NK-92 (cell line): ENCODE results near the gene ABCG8.

Experiments used
- DNase-seq: peaks from one replicate; lab custom pipeline; 2025; ENCODE audit not compliant: unreplicated experiment; lab: John Stamatoyannopoulos, UW

Gene ABCG8

GRCh38 chr2:43855292-43855691 is 16.5 kb downstream of the ABCG8 start:
- no peak for DNase-seq

- no peak for DNase-seq
Observed at GRCh38 chr2:43872151-43872550, 33.4 kb downstream of the ABCG8 start.

GRCh38 chr2:43874776-43875451 is 36.1 kb downstream of the ABCG8 start:
- no peak for DNase-seq

GRCh38 chr2:43877782-43878464 is 39.2 kb downstream of the ABCG8 start:
- no peak for DNase-seq

GRCh38 chr2:43879261-43879660 is 40.5 kb downstream of the ABCG8 start:
- DNase-seq, result no peak

GRCh38 chr2:43880471-43880870 is 41.7 kb downstream of the ABCG8 start:
- no peak for DNase-seq

- no peak for DNase-seq
Observed at GRCh38 chr2:43880952-43881351, 42.2 kb downstream of the ABCG8 start.

- no peak for DNase-seq
Observed at GRCh38 chr2:43882312-43882711, 43.5 kb downstream of the ABCG8 start.

GRCh38 chr2:43884689-43885088 is 45.9 kb downstream of the ABCG8 start:
- no peak for DNase-seq

GRCh38 chr2:43885132-43885632 is 46.4 kb downstream of the ABCG8 start:
- no peak for DNase-seq

GRCh38 chr2:43887176-43887575 is 48.4 kb downstream of the ABCG8 start:
- DNase-seq, result no peak

GRCh38 chr2:43889416-43889815 is 50.6 kb downstream of the ABCG8 start:
- DNase-seq, result no peak

GRCh38 chr2:43890855-43891254 is 52.1 kb downstream of the ABCG8 start:
- DNase-seq, result no peak

GRCh38 chr2:43894743-43895142 is 56.0 kb downstream of the ABCG8 start:
- no peak for DNase-seq

- DNase-seq, result no peak
Observed at GRCh38 chr2:43896906-43897305, 58.1 kb downstream of the ABCG8 start.

GRCh38 chr2:43897492-43897891 is 58.7 kb downstream of the ABCG8 start:
- DNase-seq, result no peak

- no peak for DNase-seq
Observed at GRCh38 chr2:43898134-43898837, 59.5 kb downstream of the ABCG8 start.

- no peak for DNase-seq
Observed at GRCh38 chr2:43898838-43899346, 60.1 kb downstream of the ABCG8 start.

- DNase-seq, result no peak
Observed at GRCh38 chr2:43899589-43899988, 60.8 kb downstream of the ABCG8 start.

GRCh38 chr2:43905371-43905803 is 66.6 kb downstream of the ABCG8 start:
- DNase-seq, result no peak

- no peak for DNase-seq
Observed at GRCh38 chr2:43905871-43906270, 67.1 kb downstream of the ABCG8 start.
